ENCODE data around the gene SLC6A15.

- no peak for TF ChIP-seq POLR2AphosphoS5 (IDR thresholded peaks at IDR 0.05)
- TF ChIP-seq POLR2A (IDR thresholded peaks at IDR 0.05; ENCODE audit: low read depth), result no peak
- TF ChIP-seq, protein P1, sequence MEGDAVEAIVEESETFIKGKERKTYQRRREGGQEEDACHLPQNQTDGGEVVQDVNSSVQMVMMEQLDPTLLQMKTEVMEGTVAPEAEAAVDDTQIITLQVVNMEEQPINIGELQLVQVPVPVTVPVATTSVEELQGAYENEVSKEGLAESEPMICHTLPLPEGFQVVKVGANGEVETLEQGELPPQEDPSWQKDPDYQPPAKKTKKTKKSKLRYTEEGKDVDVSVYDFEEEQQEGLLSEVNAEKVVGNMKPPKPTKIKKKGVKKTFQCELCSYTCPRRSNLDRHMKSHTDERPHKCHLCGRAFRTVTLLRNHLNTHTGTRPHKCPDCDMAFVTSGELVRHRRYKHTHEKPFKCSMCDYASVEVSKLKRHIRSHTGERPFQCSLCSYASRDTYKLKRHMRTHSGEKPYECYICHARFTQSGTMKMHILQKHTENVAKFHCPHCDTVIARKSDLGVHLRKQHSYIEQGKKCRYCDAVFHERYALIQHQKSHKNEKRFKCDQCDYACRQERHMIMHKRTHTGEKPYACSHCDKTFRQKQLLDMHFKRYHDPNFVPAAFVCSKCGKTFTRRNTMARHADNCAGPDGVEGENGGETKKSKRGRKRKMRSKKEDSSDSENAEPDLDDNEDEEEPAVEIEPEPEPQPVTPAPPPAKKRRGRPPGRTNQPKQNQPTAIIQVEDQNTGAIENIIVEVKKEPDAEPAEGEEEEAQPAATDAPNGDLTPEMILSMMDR (IDR thresholded peaks at IDR 0.05), result no peak
- no peak for TF ChIP-seq EP300 (IDR thresholded peaks at IDR 0.05)
Measured at GRCh38 chr12:84822525-84822924, 90.1 kb downstream of the SLC6A15 start.

Data from esophagus muscularis mucosa (tissue), 4 donors.